Transverse colon (tissue), 3 donors: ENCODE results near the gene RUNDC3A.

Experiments
- CTCF ChIP-seq, 5 experiments: fragments of 200-600 bp in 3 of 5; fragments of 450-650 bp in 2 of 5; sonication (generic) in 3 of 5; IDR thresholded peaks; 1 replicate in 2 of 5; 2 replicates in 3 of 5; pipeline ENCODE4 v1.5.1; 2016 to 2017; ENCODE audit warnings: antibody characterized with exemption in 5 of 5, inconsistent platforms in 3 of 5, mild to moderate bottlenecking in 2 of 5, moderate library complexity in 1 of 5
- EP300 ChIP-seq: sonication (generic); formaldehyde crosslinking; IDR thresholded peaks from one replicate; pipeline ENCODE4 v1.6.1; 2017; ENCODE audit warnings: antibody characterized with exemption, low read depth
- POLR2A ChIP-seq: fragments of 450-650 bp; IDR thresholded peaks from one replicate; pipeline ENCODE4 v1.6.1; 2016; ENCODE audit warnings: antibody characterized with exemption, mild to moderate bottlenecking, moderate library complexity

GRCh38 chr17:44345454-44346026, 37.1 kb downstream of the RUNDC3A start:
- peak; percentile 24 to 37 (median 29) for TF ChIP-seq CTCF (IDR thresholded peaks at IDR 0.05)
- TF ChIP-seq POLR2A: peak; percentile 70
- no peak for TF ChIP-seq EP300
